Measurements from ENCODE around the gene GPR180.

GRCh38 chr13:94579063-94579462 lies 22.6 kb upstream of the GPR180 start:
- no peak for TF ChIP-seq EZH2 (IDR thresholded peaks at IDR 0.05; ENCODE audit: low read depth)
- no peak for TF ChIP-seq CTCF (conservative IDR thresholded peaks at IDR 0.05)

All from PC-9 (cell line).